Keratinocyte (primary cell): ENCODE data around the gene LGALS7. TPM values are rescaled to one million over a fixed set of nuclear protein-coding genes. Genes with fewer than 3 reads are reported as not detected.

Source experiments
- DNase-seq: peaks from one replicate; pipeline ENCODE4 v3.0.0-alpha.2; 2011; ENCODE audit warnings: low read depth, missing footprints, low spot score
- FAIRE-seq: peaks from 2 replicates; lab custom pipeline; 2011; peaks lifted over from hg19 to GRCh38; lab: Jason Lieb, UNC
- H2AFZ ChIP-seq: 2 replicates; pipeline ENCODE4 v1.6.0; 2012; ENCODE audit warnings: low read length, control low read depth, inconsistent platforms; ENCODE audit not compliant: control insufficient read depth
- H3K27ac ChIP-seq: 2 replicates; pipeline ENCODE4 v1.5.1; 2011; ENCODE audit warnings: low read length; ENCODE audit not compliant: control insufficient read depth, insufficient read depth
- H3K27me3 ChIP-seq: 3 replicates; pipeline ENCODE4 v1.6.0; 2011; ENCODE audit warnings: low read length; ENCODE audit not compliant: control insufficient read depth, insufficient read depth; ENCODE audit errors: extremely low read depth
- H3K36me3 ChIP-seq, 2 experiments: 2 replicates in 1 of 2; 3 replicates in 1 of 2; pipeline ENCODE4 v1.5.1; 2011; ENCODE audit warnings: low read length in 2 of 2, mild to moderate bottlenecking in 1 of 2; ENCODE audit not compliant: control insufficient read depth in 2 of 2, insufficient read depth in 2 of 2; ENCODE audit errors: extremely low read depth in 1 of 2
- H3K4me1 ChIP-seq: 3 replicates; pipeline ENCODE4 v1.5.1; 2011; ENCODE audit warnings: low read length; ENCODE audit not compliant: control insufficient read depth, insufficient read depth; ENCODE audit errors: extremely low read depth
- H3K4me2 ChIP-seq: 3 replicates; pipeline ENCODE4 v1.6.0; 2011; ENCODE audit warnings: low read depth, low read length; ENCODE audit not compliant: control insufficient read depth, insufficient read depth; ENCODE audit errors: extremely low read depth
- H3K4me3 ChIP-seq, 3 experiments: fragments of 200-600 bp in 1 of 3; sonication (generic) in 1 of 3; 2 replicates in 2 of 3; 3 replicates in 1 of 3; pipeline ENCODE4 v1.5.1; 2011 to 2016; ENCODE audit warnings: low read length in 3 of 3, mild to moderate bottlenecking in 3 of 3, control low read depth in 2 of 3, inconsistent platforms in 1 of 3, low read depth in 1 of 3, mixed read lengths in 1 of 3, mixed run types in 1 of 3, moderate library complexity in 1 of 3; ENCODE audit not compliant: control insufficient read depth in 2 of 3, insufficient read depth in 2 of 3; ENCODE audit errors: extremely low read depth in 1 of 3
- H3K79me2 ChIP-seq: 2 replicates; pipeline ENCODE4 v1.6.0; 2012; ENCODE audit warnings: low read length; ENCODE audit not compliant: control insufficient read depth, insufficient read depth
- H3K9ac ChIP-seq: 3 replicates; pipeline ENCODE4 v1.6.0; 2011; ENCODE audit warnings: low read length; ENCODE audit not compliant: control insufficient read depth, insufficient read depth; ENCODE audit errors: extremely low read depth
- H3K9me1 ChIP-seq: 3 replicates; pipeline ENCODE4 v1.6.0; 2011; ENCODE audit warnings: low read length; ENCODE audit not compliant: control insufficient read depth, insufficient read depth; ENCODE audit errors: extremely low read depth
- H3K9me3 ChIP-seq: 2 replicates; pipeline ENCODE4 v1.5.1; 2012; ENCODE audit warnings: low read depth, low read length; ENCODE audit not compliant: control insufficient read depth
- H4K20me1 ChIP-seq: 3 replicates; pipeline ENCODE4 v1.6.0; 2011; ENCODE audit warnings: low read length; ENCODE audit not compliant: control insufficient read depth, insufficient read depth; ENCODE audit errors: extremely low read depth
- EZH2 ChIP-seq: IDR thresholded peaks from one replicate; pipeline ENCODE4 v1.6.1; 2012; ENCODE audit warnings: inconsistent platforms, mild to moderate bottlenecking, low read length, moderate library complexity
- dilution Hi-C: fragments of 300-500 bp; cut with MboI; formaldehyde crosslinking; loops from one replicate; pipeline ENCODE4 v1.7.0; 2020; ENCODE audit warnings: low sequenced_read_pairs; ENCODE audit not compliant: extremely low pct_ligation_motif_present
- polyA plus RNA-seq, 5 experiments: library from polyadenylated mRNA; depleted of rRNA in 3 of 5; stranded (reverse) in 3 of 5; stranded (forward) in 1 of 5; unstranded in 1 of 5; fragments of >200 nt; gene quantifications; 1 replicate in 1 of 5; 2 replicates in 3 of 5; 3 replicates in 1 of 5; pipeline versions ENCODE4 v1.2.1 to v1.2.3, GENCODE V29; 2011 to 2012; ENCODE audit warnings: missing spikeins in 2 of 5, low read depth in 1 of 5, low replicate concordance in 1 of 5
- TF ChIP-seq, protein P1 (sequence below), 3 experiments: IDR thresholded peaks in 1 of 3; conservative IDR thresholded peaks in 1 of 3; optimal IDR thresholded peaks in 1 of 3; 2 replicates in 2 of 3; 3 replicates in 1 of 3; pipeline versions ENCODE3 to v1.5.1; 2011; ENCODE audit warnings: low read length in 3 of 3, mild to moderate bottlenecking in 3 of 3, moderate library complexity in 2 of 3, control low read depth in 1 of 3, inconsistent platforms in 1 of 3; ENCODE audit not compliant: insufficient read depth in 2 of 3; ENCODE audit errors: extremely low read depth in 1 of 3

Gene LGALS7
- polyA plus RNA-seq, 1 donor (not counting 4 experiments of a cell fraction or from before 2014, with no cell fraction given): 9.1 TPM

DNA sequence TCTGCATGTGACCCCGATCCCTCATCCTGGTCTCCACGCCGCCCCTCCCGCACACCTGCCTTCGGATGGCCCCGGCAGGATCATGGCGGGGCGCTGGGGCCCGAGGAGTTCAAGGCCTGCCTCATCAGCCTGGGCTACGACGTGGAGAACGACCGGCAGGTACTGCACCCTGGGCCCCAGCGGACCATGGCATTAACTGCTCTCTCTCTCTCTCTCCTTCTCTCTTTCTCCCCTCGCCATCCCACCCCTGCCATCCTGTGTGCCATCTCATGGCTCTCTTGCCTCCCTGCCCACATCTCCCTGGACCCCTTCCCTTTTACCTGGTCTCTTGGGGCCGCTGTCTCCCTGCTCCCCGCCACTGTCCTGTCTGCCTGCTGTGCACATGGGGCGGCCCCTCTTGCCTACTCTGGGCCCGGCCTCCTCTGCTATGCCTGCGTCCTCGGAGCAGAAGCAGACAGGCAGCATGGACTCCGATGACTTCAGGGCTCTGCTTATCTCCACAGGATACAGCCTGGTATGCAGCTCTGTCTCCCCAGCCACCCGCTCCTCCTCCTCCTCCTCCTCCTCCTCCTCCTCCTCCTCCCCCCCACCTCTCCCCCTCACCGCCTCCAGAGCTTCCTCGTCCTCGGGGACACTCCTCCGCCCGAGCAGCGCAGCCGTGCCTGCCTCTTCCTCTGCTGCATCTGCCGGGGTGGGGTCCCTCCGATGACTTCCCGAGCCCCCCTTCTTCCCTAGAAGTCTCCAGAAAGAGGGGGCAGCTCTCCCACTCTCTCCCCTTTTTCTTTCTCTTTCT lies 45.3 kb downstream of the LGALS7 start:
- Histone ChIP-seq H3K9me3 (no peaks in the 10 kb centered on the region), H3K9ac (no peak overlapping the region), H3K4me2 (no peak overlapping the region), H3K36me3 (peaks cover 51 to 69% of the 10 kb centered on the region in 2 experiments), H2AFZ (no peak overlapping the region), H3K79me2 (peaks cover 6% of the 10 kb centered on the region), H3K27ac (no peak overlapping the region), H4K20me1 (no peaks in the 10 kb centered on the region), H3K4me3 (no peak overlapping the region), H3K9me1 (no peaks in the 10 kb centered on the region), H3K27me3 (no peaks in the 10 kb centered on the region), H3K4me1 (no peaks in the 10 kb centered on the region)
- dilution Hi-C loops: no loop called here
- DNase-seq (no peak), FAIRE-seq (no peak)
- TF ChIP-seq, protein P1, sequence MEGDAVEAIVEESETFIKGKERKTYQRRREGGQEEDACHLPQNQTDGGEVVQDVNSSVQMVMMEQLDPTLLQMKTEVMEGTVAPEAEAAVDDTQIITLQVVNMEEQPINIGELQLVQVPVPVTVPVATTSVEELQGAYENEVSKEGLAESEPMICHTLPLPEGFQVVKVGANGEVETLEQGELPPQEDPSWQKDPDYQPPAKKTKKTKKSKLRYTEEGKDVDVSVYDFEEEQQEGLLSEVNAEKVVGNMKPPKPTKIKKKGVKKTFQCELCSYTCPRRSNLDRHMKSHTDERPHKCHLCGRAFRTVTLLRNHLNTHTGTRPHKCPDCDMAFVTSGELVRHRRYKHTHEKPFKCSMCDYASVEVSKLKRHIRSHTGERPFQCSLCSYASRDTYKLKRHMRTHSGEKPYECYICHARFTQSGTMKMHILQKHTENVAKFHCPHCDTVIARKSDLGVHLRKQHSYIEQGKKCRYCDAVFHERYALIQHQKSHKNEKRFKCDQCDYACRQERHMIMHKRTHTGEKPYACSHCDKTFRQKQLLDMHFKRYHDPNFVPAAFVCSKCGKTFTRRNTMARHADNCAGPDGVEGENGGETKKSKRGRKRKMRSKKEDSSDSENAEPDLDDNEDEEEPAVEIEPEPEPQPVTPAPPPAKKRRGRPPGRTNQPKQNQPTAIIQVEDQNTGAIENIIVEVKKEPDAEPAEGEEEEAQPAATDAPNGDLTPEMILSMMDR (optimal IDR thresholded peaks at IDR 0.05 in 1 of 3, IDR thresholded peaks at IDR 0.05 in 1 of 3, conservative IDR thresholded peaks at IDR 0.05 in 1 of 3; ENCODE audit: extremely low read depth in 1 of 3, insufficient read depth in 2 of 3, low read length in 3 of 3): no peak
- TF ChIP-seq EZH2: no peak

DNA sequence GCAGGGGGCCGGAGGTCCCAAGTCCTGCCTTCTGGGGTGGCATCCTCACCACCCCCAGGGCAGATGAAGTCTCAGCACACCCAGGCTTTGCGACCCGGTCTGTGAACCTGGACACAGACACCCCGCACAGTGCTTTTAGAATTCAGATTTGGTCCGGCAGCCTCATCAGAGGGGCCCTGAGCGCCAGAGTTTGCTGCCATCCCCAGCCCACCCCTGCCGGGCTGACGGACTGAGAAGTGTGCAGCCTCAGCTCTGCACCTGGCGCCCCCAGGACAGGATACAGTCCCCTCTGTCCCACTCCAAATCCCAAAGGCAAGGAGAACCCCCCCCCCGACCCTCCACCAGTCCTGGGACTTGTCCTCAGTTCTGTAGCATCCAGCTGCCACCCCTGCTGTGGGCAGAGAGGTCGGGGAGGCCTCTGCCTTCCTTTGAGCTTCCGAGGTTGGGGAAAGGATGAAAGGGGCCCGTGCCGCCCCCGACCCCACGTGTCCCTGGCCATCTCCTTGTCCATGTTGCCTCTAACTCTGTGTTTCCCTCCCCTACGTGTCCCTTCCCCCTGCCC lies 45.9 kb downstream of the LGALS7 start:
- H3K36me3 ChIP-seq: peaks cover 58 to 75% of the 10 kb centered on the region in 2 experiments
- no peaks in the 10 kb centered on the region for H4K20me1 ChIP-seq
- H3K9ac ChIP-seq: no peak overlapping the region
- H3K4me1 ChIP-seq: no peaks in the 10 kb centered on the region
- H3K4me2 ChIP-seq: no peak overlapping the region
- H2AFZ ChIP-seq: no peak overlapping the region
- no peak overlapping the region for H3K27ac ChIP-seq
- DNase-seq (no peak), FAIRE-seq (no peak)
- no peaks in the 10 kb centered on the region for H3K9me3 ChIP-seq
- H3K9me1 ChIP-seq: no peaks in the 10 kb centered on the region
- dilution Hi-C loops: no loop called here
- peaks cover 8% of the 10 kb centered on the region for H3K79me2 ChIP-seq
- H3K4me3 ChIP-seq: no peak overlapping the region
- no peaks in the 10 kb centered on the region for H3K27me3 ChIP-seq
- no peak for TF ChIP-seq EZH2
- TF ChIP-seq, protein P1 (optimal IDR thresholded peaks at IDR 0.05 in 1 of 3, IDR thresholded peaks at IDR 0.05 in 1 of 3, conservative IDR thresholded peaks at IDR 0.05 in 1 of 3; ENCODE audit: extremely low read depth in 1 of 3, insufficient read depth in 2 of 3, low read length in 3 of 3): no peak
